WTC11 (cell line): ENCODE results near the gene CYP27A1. TPM values are rescaled to one million over a fixed set of nuclear protein-coding genes. Genes with fewer than 3 reads are reported as not detected.

Experiments used
- ATAC-seq: fragments of 200-7000 bp; cut with Tn5 transposase; 2 replicates; pipeline ENCODE4 v1.10.0; 2021; ENCODE audit warnings: mild to moderate bottlenecking, moderate library complexity
- CTCF ChIA-PET: fragments of 300-600 bp; sonication (Branson Sonifier 250); formaldehyde crosslinking; loops from one replicate; lab custom pipeline; 2021; ENCODE audit warnings: antibody characterized with exemption; lab: Charles Lee
- POLR2A ChIA-PET: fragments of 350-600 bp; sonication (Branson Sonifier 250); formaldehyde crosslinking; loops from one replicate; lab custom pipeline; 2021; ENCODE audit warnings: antibody characterized with exemption; lab: Charles Lee
- DNase-seq: peaks from one replicate; pipeline ENCODE4 v3.0.0; 2021; ENCODE audit warnings: low spot score
- H3K27ac Mint-ChIP-seq: 2 replicates; pipeline ENCODE4 v1.8.0; 2021; ENCODE audit warnings: mixed read lengths
- H3K27me3 Mint-ChIP-seq: 2 replicates; pipeline ENCODE4 v1.8.0; 2021; ENCODE audit warnings: low read depth, mild to moderate bottlenecking, moderate library complexity, mixed read lengths
- H3K36me3 Mint-ChIP-seq: 2 replicates; pipeline ENCODE4 v1.8.0; 2021; ENCODE audit warnings: mixed read lengths
- H3K4me1 Mint-ChIP-seq: 2 replicates; pipeline ENCODE4 v1.8.0; 2022; ENCODE audit warnings: mixed read lengths
- H3K4me3 Mint-ChIP-seq: 2 replicates; pipeline ENCODE4 v1.8.0; 2021; ENCODE audit warnings: mild to moderate bottlenecking, moderate library complexity, mixed read lengths
- H3K9me3 Mint-ChIP-seq: 2 replicates; pipeline ENCODE4 v1.8.0; 2021; ENCODE audit warnings: mixed read lengths
- CREB1 ChIP-seq: sonication (generic); formaldehyde crosslinking; IDR thresholded peaks from 2 replicates; pipeline ENCODE4 v1.8.0; 2023; ENCODE audit warnings: mild to moderate bottlenecking, missing genetic modification reagents
- CREM ChIP-seq: sonication (generic); formaldehyde crosslinking; IDR thresholded peaks from 2 replicates; pipeline ENCODE4 v1.8.1; 2022; ENCODE audit warnings: mild to moderate bottlenecking, missing genetic modification reagents, moderate library complexity
- E2F4 ChIP-seq: sonication (generic); formaldehyde crosslinking; IDR thresholded peaks from 2 replicates; pipeline ENCODE4 v1.8.1; 2022; ENCODE audit warnings: low read depth, mild to moderate bottlenecking, moderate library complexity, missing genetic modification reagents, borderline replicate concordance
- IRF2 ChIP-seq: sonication (generic); formaldehyde crosslinking; IDR thresholded peaks from 2 replicates; pipeline ENCODE4 v1.8.0; 2022; ENCODE audit warnings: low read depth, missing genetic modification reagents, borderline replicate concordance
- JUN ChIP-seq: sonication (generic); formaldehyde crosslinking; IDR thresholded peaks from 2 replicates; pipeline ENCODE4 v1.8.0; 2023; ENCODE audit warnings: mild to moderate bottlenecking, missing genetic modification reagents
- KAT7 ChIP-seq: sonication (generic); formaldehyde crosslinking; IDR thresholded peaks from 2 replicates; pipeline ENCODE4 v1.8.1; 2023; ENCODE audit warnings: missing genetic modification reagents, mild to moderate bottlenecking, borderline replicate concordance
- PREB ChIP-seq: sonication (generic); formaldehyde crosslinking; IDR thresholded peaks from 2 replicates; pipeline ENCODE4 v1.8.1; 2022; ENCODE audit warnings: mild to moderate bottlenecking, missing genetic modification reagents, moderate library complexity, borderline replicate concordance
- PRRX2 ChIP-seq: fragments of 250-450 bp; sonication (Bioruptor Pico); IDR thresholded peaks from 2 replicates; pipeline ENCODE4 v1.8.0; 2021; ENCODE audit warnings: mild to moderate bottlenecking
- USF2 ChIP-seq: sonication (generic); formaldehyde crosslinking; IDR thresholded peaks from 2 replicates; pipeline ENCODE4 v1.8.1; 2023; ENCODE audit warnings: mild to moderate bottlenecking, missing genetic modification reagents, moderate library complexity
- ZNF219 ChIP-seq: sonication (generic); formaldehyde crosslinking; IDR thresholded peaks from 2 replicates; pipeline ENCODE4 v1.8.0; 2023; ENCODE audit warnings: missing genetic modification reagents, mild to moderate bottlenecking, borderline replicate concordance
- microRNA-seq: library from miRNA; unstranded; fragments of <30 nt; microRNA quantifications from one replicate; pipeline ENCODE4 v1.2.0, GENCODE V29; 2022; ENCODE audit warnings: borderline number of aligned reads
- total RNA-seq: library from RNA; stranded (reverse); gene quantifications from 3 replicates; pipeline ENCODE4 v1.2.3, GENCODE V29; 2021

The CYP27A1 gene
- total RNA-seq, 1 experiment from 2014 or later = 5.6 TPM

GRCh38 chr2:218863021-218863520, 81.1 kb downstream of the CYP27A1 start:
- peaks cover 25% of the 10 kb centered on the region for H3K4me1 Mint-ChIP-seq
- TF ChIP-seq PRRX2 (CRISPR knock-in tag) (no peak), IRF2 (no peak), CREM (no peak), KAT7 (no peak), JUN (CRISPR knock-in tag) (no peak), E2F4 (no peak), PREB (CRISPR knock-in tag) (no peak), ZNF219 (CRISPR knock-in tag) (no peak), USF2 (CRISPR knock-in tag) (no peak), CREB1 (CRISPR knock-in tag) (no peak)
- peaks cover 93% of the 10 kb centered on the region for H3K27me3 Mint-ChIP-seq
- no peaks in the 10 kb centered on the region for H3K36me3 Mint-ChIP-seq
- CTCF ChIA-PET = interaction anchor here (0.6 to 3.4 kb wide), 5 partner anchors 13 to 148 kb away, joined by 3 to 14 read pairs (median 4); no protein-coding TSS in a partner anchor
- H3K4me3 Mint-ChIP-seq = no peak overlapping the region
- H3K9me3 Mint-ChIP-seq = no peaks in the 10 kb centered on the region
- ATAC-seq (no peak), DNase-seq (no peak)
- H3K27ac Mint-ChIP-seq = no peak overlapping the region
- POLR2A ChIA-PET = no interaction called here

Small RNA genes lying within 50 kb of the gene (microRNA-seq; reads per million reads assigned to microRNA genes)
- not detected for gene MIR9500

Other genes starting within 250 kb of the CYP27A1 start
- gene USP37, start 213.8 kb upstream of the CYP27A1 start, total RNA-seq = 18.6 to 21.6 TPM (median 20.2 TPM) in 3 replicates
- 61.9 to 67.0 TPM (median 62.6 TPM) in 3 replicates for gene CNOT9, start 213.3 kb upstream of the CYP27A1 start, total RNA-seq
- gene PLCD4, start 174.2 kb upstream of the CYP27A1 start, total RNA-seq = 0.11 to 0.28 TPM (median 0.14 TPM) in 3 replicates
- gene ZNF142, start 122.5 kb upstream of the CYP27A1 start, total RNA-seq = 25.1 to 33.5 TPM (median 28.7 TPM) in 3 replicates
- gene BCS1L, start 122.5 kb upstream of the CYP27A1 start, total RNA-seq = 31.4 to 35.4 TPM (median 32.7 TPM) in 3 replicates
- 20.3 to 25.1 TPM (median 23.9 TPM) in 3 replicates for gene RNF25, start 110.1 kb upstream of the CYP27A1 start, total RNA-seq
- 41.0 to 47.7 TPM (median 42.7 TPM) in 3 replicates for gene STK36, start 110.1 kb upstream of the CYP27A1 start, total RNA-seq
- gene TTLL4, start 71.3 kb upstream of the CYP27A1 start, total RNA-seq = 73.7 to 87.4 TPM (median 77.1 TPM) in 3 replicates
- gene PRKAG3, start 49.7 kb downstream of the CYP27A1 start, total RNA-seq = not detected in 3 replicates
- not detected in 3 replicates for gene WNT6, start 77.7 kb downstream of the CYP27A1 start, total RNA-seq
- not detected in 3 replicates for gene WNT10A, start 98.7 kb downstream of the CYP27A1 start, total RNA-seq
- 0.16 to 0.46 TPM (median 0.26 TPM) in 3 replicates for gene CDK5R2, start 177.5 kb downstream of the CYP27A1 start, total RNA-seq
- gene FEV, start 203.0 kb downstream of the CYP27A1 start, total RNA-seq = not detected in 3 replicates
- gene CRYBA2, start 211.3 kb downstream of the CYP27A1 start, total RNA-seq = not detected in 3 replicates